ENCODE data around the gene TBC1D2.
"Not testable (repeated sequence)": the region's sequence is repeated elsewhere in the genome, so short reads cannot be mapped to it uniquely, and the experiment has no call there.

TBC1D2 gene

DNA sequence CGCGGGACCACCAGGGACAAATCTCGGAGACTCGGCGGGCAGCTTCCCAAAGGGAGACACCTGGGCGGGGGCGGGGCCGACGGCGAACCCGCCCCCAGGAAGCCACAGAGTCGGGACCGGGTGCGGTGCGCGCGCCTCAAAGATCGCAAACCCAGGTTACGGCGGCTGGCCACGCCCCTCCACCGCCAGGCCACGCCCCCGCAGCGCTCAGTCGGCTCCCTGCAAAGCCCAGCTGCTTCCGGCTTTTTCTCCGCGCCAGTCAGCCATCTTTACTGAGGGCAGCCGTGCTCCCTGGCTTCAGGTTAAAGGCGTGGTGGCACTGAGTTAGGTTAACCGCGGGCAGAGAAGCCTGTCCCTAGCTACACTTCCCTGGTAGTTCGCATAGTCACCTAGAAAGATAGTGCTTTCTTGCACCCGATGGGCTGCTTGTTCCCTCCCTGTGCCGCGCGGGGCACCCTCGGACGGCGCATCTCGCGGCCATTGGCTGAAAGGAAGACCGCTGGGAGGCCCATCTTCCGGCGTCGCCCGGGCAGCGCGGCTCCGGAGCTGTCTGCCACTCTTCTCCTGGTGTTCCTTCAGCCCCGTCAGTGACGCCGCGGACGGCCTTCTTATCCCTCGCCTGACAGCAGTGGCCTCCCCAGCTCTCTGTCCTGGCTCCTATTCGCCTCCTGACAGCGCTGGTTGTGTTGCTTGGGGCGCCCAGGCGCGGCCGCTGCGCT lies at the start of gene TBC1D2:
TSS of gene TBC1D2 (minus strand) at position 72 of the 719 bp plus-strand sequence. CDS start 108 bp downstream, outside the sequence.
- intact Hi-C loops (cut with DNase I): loop anchor here (2.0 to 10.0 kb wide), 3 partner anchors 198 to 561 kb away; partner anchors contain the start of genes ANP32B, NANS and XPA

DNA sequence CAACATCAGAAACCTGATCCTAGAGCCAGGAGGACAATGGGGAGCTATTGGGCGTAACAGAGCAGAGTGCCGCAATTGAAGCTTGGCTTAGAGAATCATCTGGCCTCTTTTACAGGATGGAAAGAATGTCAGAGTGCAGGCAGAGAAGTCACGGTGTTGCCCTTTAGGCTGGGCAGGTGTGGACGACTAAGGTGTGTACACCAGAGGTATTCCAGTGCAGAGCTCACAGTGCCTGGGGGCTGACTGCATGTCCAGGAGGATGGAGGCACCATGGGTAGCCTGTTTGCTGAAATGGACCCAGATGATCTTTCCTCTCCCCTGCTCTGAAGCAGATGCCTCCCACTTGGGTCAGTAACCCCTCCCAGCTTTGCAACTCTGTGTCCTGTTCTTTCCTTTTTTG lies 48.9 kb upstream of the TBC1D2 start:
- peak in 1 of 10 donors; percentile 11 for DNase-seq

More for the DNA sequence above, at the start of gene TBC1D2:
- DNase-seq: peak; percentile 89 to 99 (median 93)

DNA sequence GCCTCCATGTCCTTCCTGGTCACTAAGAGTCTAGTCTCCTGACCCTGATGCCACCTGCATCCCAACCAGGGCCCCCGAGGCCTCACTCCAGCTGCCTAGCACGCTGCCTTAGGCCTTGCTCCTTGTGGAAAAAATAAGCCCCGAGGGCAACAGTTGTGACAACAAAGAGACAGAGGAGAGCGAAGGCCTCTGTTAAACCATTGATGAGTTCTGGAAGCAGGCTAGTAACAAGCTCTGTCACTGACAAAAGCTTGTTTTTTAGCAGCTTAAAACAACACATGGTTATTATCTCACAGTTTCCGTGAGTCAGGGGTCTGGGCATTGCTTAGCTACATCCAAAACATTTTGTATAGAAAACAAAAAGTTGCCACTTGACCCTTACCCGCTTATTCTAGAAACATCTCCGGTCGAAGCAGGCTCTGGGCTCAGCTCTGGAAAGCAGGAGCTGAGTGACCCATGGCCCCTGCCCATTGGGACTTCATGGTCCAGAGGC lies 48.2 kb upstream of the TBC1D2 start:
- DNase-seq: no peak
- intact Hi-C loops (cut with DNase I): no loop called here

More for the DNA sequence above, 48.9 kb upstream of the TBC1D2 start:
- intact Hi-C loops (cut with DNase I): no loop called here

DNA sequence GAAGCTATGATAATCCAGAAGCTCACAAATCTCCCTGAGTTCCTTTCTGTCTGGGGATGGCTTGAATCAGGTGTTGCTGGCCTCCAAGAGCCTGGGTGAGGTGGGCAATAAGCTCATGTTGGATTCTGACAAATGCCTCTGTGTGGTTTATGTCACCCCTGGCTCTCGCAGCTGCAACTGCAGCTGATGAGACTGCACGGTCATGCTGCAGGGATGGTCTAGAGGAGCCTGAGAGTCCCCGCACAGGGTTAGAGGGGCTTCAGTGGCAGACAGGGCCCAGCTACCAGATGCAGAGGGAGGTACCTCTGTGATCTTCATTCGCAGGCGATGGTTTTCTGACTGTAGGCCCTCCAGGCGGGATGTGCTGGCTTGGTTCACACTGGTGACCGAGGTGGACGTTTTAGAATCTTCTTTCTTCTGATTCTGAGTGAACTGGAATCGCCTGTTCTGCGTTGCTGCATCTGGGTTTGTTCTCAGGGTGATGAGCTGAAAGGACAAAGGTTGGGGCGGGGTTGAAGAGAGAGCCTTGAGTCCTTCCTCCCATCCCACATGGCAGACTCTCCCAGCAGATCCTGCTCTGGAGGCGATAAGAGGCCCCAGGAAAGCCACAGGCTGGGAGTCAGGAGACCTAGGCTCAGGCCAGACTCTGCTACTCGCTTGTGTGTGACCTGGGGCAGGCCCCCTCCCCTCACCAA lies 47.6 kb upstream of the TBC1D2 start:
- intact Hi-C loops (cut with DNase I): no loop called here

DNA sequence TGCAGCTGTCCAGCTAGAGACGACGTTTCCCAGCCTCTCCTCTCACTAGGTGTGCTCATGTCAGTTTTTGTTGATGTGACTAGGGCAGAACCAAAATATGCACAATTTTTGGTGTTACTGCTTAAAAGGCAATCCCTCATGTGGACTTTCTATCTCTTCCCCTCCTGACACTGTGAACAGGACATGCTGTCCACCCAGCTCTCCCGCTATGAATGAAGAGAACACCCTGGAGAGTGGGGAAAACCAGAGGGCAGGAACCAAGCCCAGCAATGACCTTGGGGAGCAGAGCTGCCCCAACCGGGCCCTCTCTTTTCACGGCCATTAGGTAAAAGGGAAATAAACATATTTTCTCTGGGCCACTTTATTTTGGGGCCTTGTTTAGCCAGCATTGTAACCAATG lies 46.7 kb upstream of the TBC1D2 start:
- intact Hi-C loops (cut with DNase I): no loop called here
- no peak for DNase-seq

More for the DNA sequence above, 47.6 kb upstream of the TBC1D2 start:
- DNase-seq: peak in 1 of 10 donors; percentile 29

DNA sequence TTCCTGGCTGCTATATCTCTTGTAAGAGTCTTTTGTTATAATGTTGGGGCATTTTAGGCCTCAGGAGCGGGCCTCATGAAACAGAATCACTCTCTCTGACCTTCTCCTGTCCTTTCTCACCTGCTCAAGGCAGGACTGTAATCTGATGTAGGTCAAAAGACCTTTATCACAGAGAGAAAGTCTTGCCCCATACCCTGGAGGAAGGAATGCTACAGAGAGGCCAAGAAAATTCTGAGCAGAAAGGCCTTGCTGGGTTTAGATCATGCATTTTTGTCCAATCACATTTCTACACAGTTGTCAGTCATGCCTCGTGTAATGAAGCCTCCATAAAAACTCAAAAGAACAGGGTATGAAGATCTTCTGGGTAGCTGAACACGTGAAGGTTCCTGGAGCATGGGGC lies 45.2 kb upstream of the TBC1D2 start:
- intact Hi-C loops (cut with DNase I): no loop called here
- no peak for DNase-seq

DNA sequence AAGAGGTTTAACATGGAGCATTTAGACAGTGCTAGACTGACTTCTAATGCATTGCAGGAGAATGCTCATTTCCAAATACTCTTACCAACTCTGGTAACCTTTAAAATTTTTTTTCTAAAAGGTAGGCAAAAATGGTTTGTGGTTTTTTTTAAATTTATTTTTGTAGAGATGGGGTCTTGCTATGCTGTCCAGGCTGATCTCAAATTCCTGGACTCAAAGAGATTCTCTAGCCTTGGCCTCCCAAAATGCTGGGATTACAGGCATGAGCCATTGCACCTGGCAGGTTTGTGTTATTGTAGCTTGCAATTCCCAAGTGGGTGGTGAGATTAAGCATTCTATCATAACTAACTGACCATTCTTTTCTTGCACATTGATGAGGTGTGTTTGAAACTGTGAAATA lies 43.0 kb upstream of the TBC1D2 start:
- DNase-seq: no peak
- intact Hi-C loops (cut with DNase I): no loop called here

DNA sequence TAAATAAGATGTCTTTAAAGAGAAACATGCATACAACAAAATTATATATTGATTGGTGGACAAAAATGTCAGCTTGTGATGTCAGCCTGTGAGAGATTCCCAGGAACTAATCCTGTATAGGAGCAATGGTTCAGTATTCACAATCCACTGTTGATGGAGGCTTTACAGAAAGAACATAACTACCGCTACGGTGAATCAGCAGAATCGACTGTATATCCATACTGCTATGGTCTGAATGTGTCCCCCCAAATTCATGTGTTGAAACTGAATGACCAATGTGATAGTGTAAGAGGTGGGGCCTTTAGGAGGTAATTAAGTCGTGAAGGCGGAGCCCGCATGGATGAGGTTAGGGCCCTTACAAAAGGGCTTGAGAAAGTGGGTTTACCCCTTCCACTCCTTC lies 40.4 kb upstream of the TBC1D2 start:
- DNase-seq: no peak
- intact Hi-C loops (cut with DNase I): no loop called here

GRCh38 chr9:98291820-98292219 lies 36.4 kb upstream of the TBC1D2 start:
- DNase-seq: no peak
- intact Hi-C loops (cut with DNase I): no loop called here

GRCh38 chr9:98290411-98290810 lies 35.0 kb upstream of the TBC1D2 start:
- intact Hi-C loops (cut with DNase I): no loop called here
- no peak for DNase-seq

DNA sequence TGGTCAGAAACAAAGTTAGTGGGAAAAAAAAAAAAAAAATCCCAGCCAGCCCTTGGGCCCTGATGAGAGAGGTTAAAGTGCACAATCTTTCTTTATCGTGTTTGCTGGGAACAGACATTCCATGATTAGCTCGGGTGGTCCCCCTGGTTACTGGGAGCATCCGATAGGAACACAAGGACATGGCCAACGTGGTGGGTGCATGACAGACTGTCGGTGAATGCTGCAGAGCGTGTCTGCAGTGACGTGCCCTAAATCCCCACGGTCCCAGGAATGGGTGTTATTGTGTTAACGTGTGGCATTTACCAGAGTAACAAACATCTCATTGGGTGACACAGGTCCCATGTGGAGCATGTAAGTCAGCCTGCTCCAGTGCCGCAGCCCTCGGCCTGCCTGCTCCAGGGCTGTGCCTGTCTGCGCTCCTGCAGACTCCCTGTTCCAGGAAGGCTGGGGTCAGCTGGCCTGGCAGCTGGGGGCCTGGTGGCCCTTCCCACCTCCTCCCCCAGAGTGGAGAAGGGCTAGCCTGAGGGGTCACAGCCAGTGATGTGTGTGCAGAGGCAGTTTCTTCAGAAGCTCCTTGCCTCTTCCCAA lies 34.3 kb upstream of the TBC1D2 start:
- intact Hi-C loops (cut with DNase I): no loop called here
- no peak for DNase-seq

- peak in 1 of 10 donors; percentile 15 for DNase-seq
- intact Hi-C loops (cut with DNase I): no loop called here
These were observed 33.4 kb upstream of the TBC1D2 start for GRCh38 chr9:98288881-98289280.

GRCh38 chr9:98287384-98287783 lies 31.9 kb upstream of the TBC1D2 start:
- intact Hi-C loops (cut with DNase I): no loop called here
- no peak for DNase-seq

DNA sequence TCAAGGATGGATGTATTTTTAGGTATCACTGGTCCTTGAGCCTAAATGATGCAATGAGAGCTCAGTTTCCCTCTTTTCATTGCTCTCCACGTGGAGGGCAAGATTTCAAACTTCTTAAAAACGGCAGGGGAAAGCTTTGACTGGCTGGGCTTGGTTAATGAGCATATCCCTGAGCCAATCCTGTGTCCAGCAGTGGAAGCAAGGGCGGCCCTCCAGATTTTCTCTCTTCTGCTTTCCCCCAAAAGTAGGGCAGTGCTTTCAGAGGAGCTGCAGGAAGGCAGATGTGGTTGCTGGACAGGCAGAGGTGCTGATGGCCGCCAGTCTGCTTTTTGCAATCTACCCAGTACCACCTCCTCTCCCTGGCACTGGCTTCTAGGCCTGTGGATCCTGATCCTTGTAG lies 30.0 kb upstream of the TBC1D2 start:
- intact Hi-C loops (cut with DNase I): no loop called here
- DNase-seq: peak in 5 of 10 donors; percentile 24 to 86 (median 45)

GRCh38 chr9:98284754-98285153 lies 29.3 kb upstream of the TBC1D2 start:
- DNase-seq: peak in 1 of 10 donors; percentile 36
- intact Hi-C loops (cut with DNase I): no loop called here

DNA sequence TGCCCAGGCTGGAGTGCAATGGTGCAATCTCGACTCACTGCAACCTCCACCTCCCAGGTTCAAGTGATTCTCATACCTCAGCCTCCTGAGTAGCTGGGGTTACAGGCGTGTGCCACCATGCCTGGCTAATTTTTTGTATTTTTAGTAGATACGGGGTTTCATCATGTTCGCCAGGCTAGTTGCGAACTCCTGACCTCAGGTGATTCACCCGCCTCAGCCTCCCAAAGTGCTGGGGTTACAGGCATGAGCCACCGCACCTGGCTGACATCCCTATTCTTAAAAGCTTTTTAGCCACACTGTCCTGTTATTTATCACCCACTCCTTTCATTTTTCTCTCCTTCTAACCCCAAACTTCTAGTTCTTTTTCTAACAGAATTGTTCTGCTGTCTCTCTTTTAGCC lies 27.7 kb upstream of the TBC1D2 start:
- intact Hi-C loops (cut with DNase I); DNase-seq: not testable (repeated sequence)

DNA sequence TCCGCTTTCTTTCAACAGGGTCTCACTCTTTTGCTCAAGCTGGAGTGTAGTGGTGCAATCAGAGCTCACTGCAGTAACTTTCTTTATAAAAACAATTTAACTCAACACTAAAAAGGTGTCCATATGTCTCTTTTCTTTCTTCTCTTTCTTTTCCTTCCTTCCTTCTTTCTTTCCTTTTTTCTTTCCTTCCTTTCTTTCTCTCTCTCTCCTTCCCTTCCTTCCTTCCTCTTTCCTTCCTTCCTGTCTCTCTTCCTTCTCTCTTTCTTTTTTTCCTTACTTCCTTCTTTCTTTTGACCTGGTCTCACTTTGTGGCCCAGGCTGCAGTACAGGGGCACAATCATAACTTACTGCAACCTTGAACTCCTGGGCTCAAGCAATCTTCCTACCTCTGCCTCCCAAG lies 25.8 kb upstream of the TBC1D2 start:
- no peak for DNase-seq
- intact Hi-C loops (cut with DNase I): no loop called here

DNA sequence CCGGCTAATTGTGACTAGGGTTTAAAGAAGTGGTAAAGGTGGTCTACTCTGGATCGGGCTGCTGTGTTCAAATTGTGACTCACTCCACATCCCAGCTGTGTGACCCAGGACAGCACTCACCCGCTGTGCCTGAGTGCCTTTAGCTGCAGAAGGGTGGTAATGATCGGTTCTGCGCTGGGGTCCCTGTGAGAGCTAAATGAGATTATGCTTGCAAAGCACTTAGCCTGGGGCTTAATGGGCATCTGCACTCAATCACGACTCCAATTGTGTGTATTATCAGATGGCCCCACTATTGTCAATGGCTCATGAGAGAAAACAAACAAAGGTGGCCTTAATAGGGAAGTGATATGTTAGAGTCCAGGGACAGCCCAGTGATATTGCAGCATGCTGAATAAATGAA lies 25.1 kb upstream of the TBC1D2 start:
- DNase-seq: no peak
- intact Hi-C loops (cut with DNase I): no loop called here

DNA sequence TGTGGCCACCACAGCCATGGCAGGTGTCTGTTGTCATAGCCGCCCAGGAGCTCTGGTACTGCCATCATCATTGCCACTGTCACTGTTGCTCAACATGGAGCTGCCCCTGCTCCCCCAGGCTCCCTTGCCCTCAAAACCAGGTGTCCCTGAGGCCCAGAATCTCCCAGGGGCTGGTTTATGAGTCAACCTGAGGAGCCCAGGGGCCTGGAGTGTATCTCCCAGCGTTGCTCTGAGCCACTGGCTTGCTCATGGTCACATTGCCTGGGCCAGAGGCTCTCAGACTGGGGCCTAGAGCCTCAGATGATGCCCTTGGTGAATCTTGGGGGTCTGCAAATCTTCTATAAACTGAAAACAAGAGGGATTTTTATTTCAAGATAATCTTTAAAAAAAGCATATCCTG lies 24.7 kb upstream of the TBC1D2 start:
- intact Hi-C loops (cut with DNase I): no loop called here
- no peak for DNase-seq

GRCh38 chr9:98276907-98277469 lies 21.5 kb upstream of the TBC1D2 start:
- intact Hi-C loops (cut with DNase I): no loop called here
- no peak for DNase-seq

- intact Hi-C loops (cut with DNase I): no loop called here
- no peak for DNase-seq
These were observed 19.7 kb upstream of the TBC1D2 start for GRCh38 chr9:98275159-98275558.
